Measurements from ENCODE around the gene HTRA2.

The HTRA2 gene

GRCh38 chr2:74522516-74522915, 7.2 kb upstream of the HTRA2 start:
- H3K9me3 ChIP-seq, result no peaks in the 10 kb centered on the region
- peaks cover 3 to 37% of the 10 kb centered on the region in 2 donors for H3K27me3 ChIP-seq
- no peak overlapping the region for H3K27ac ChIP-seq
- no peaks in the 10 kb centered on the region for H3K4me1 ChIP-seq
- intact Hi-C loops (cut with DNase I; ENCODE audit: low total_unique reads), result no loop called here
- peaks cover 15 to 23% (median 18%) of the 10 kb centered on the region in 3 donors for H3K36me3 ChIP-seq
- no peak for TF ChIP-seq CTCF (IDR thresholded peaks at IDR 0.05)
- no peak for DNase-seq
- no peak overlapping the region for H3K4me3 ChIP-seq

- no peak for TF ChIP-seq CTCF (IDR thresholded peaks at IDR 0.05)
- DNase-seq, result no peak
- Histone ChIP-seq H3K4me1 (peaks cover 0 to 14% (median 11%) of the 10 kb centered on the region in 4 donors), H3K9me3 (no peaks in the 10 kb centered on the region), H3K27me3 (peaks cover 0 to 22% of the 10 kb centered on the region in 2 donors), H3K4me3 (no peak overlapping the region), H3K36me3 (peaks cover 21 to 32% (median 21%) of the 10 kb centered on the region in 3 donors), H3K27ac (no peak overlapping the region)
- intact Hi-C loops (cut with DNase I; ENCODE audit: low total_unique reads), result no loop called here
These were observed 5.7 kb upstream of the HTRA2 start for GRCh38 chr2:74524005-74524404.

- Histone ChIP-seq H3K4me3 (no peak overlapping the region), H3K27ac (no peak overlapping the region)
These were observed 4.6 kb upstream of the HTRA2 start for GRCh38 chr2:74524955-74525716.

GRCh38 chr2:74525717-74526648, 3.8 kb upstream of the HTRA2 start, which contains the start of gene DQX1:
Gene DQX1, minus strand, starts transcription at chr2:74526231. Its CDS starts 502 bp downstream, at chr2:74525729.
- Histone ChIP-seq H3K4me3 (no peak within 1 kb of the TSS), H3K4me1 (peaks cover 0 to 21% (median 16%) of the 10 kb centered on the region in 4 donors), H3K27ac (no peak within 1 kb of the TSS), H3K9me3 (no peaks in the 10 kb centered on the region), H3K36me3 (peaks cover 21 to 32% (median 21%) of the 10 kb centered on the region in 3 donors), H3K27me3 (peaks cover 0 to 4% of the 10 kb centered on the region in 2 donors)
- TF ChIP-seq CTCF (IDR thresholded peaks at IDR 0.05), result no peak
- DNase-seq, result no peak
- intact Hi-C loops (cut with DNase I; ENCODE audit: low total_unique reads), result loop anchor here (5.0 kb wide), 2 partner anchors 44 to 61 kb away; partner anchors contain the start of genes CCDC142 and TTC31

More at GRCh38 chr2:74524955-74525716, 4.6 kb upstream of the HTRA2 start:
- TF ChIP-seq CTCF (IDR thresholded peaks at IDR 0.05), result no peak
- H3K36me3 ChIP-seq, result peaks cover 21 to 32% (median 21%) of the 10 kb centered on the region in 3 donors
- peaks cover 0 to 14% (median 12%) of the 10 kb centered on the region in 4 donors for H3K4me1 ChIP-seq
- H3K27me3 ChIP-seq, result peaks cover 0 to 11% of the 10 kb centered on the region in 2 donors
- no peak for DNase-seq
- intact Hi-C loops (cut with DNase I; ENCODE audit: low total_unique reads), result loop anchor here (5.0 kb wide), 2 partner anchors 43 to 62 kb away; partner anchors contain the start of genes CCDC142 and TTC31
- no peaks in the 10 kb centered on the region for H3K9me3 ChIP-seq

GRCh38 chr2:74526649-74527230, 3.0 kb upstream of the HTRA2 start:
- H3K4me3 ChIP-seq, result no peak overlapping the region
- peaks cover 0 to 27% (median 24%) of the 10 kb centered on the region in 4 donors for H3K4me1 ChIP-seq
- no peak overlapping the region for H3K27ac ChIP-seq
- H3K9me3 ChIP-seq, result no peaks in the 10 kb centered on the region
- peaks cover 21 to 32% (median 21%) of the 10 kb centered on the region in 3 donors for H3K36me3 ChIP-seq
- no peak for DNase-seq
- no peaks in the 10 kb centered on the region for H3K27me3 ChIP-seq
- TF ChIP-seq CTCF (IDR thresholded peaks at IDR 0.05), result no peak
- intact Hi-C loops (cut with DNase I; ENCODE audit: low total_unique reads), result loop anchor here (5.0 kb wide), 2 partner anchors 44 to 61 kb away; partner anchors contain the start of genes CCDC142 and TTC31

Measured in tibial artery (tissue), 4 donors.